ENCODE data around the gene ZFP1. TPM values are rescaled to one million over a fixed set of nuclear protein-coding genes. Genes with fewer than 3 reads are reported as not detected.
"Not testable (repeated sequence)": the region's sequence is repeated elsewhere in the genome, so short reads cannot be mapped to it uniquely, and the experiment has no call there.

ZFP1 gene
- polyA plus RNA-seq, 3 donors, result 19.3 to 23.3 (median 22.8) TPM

- DNase-seq, result no peak
These were observed 36.8 kb upstream of the ZFP1 start for GRCh38 chr16:75111514-75111940.

GRCh38 chr16:75111961-75112733 lies 36.2 kb upstream of the ZFP1 start:
- no peak for DNase-seq

GRCh38 chr16:75112734-75113491 lies 35.4 kb upstream of the ZFP1 start:
- no peak for DNase-seq

- DNase-seq, result no peak
These were observed 34.7 kb upstream of the ZFP1 start for GRCh38 chr16:75113541-75114121.

- no peak for DNase-seq
These were observed 34.0 kb upstream of the ZFP1 start for GRCh38 chr16:75114179-75114945.

GRCh38 chr16:75114946-75115825 lies 33.1 kb upstream of the ZFP1 start:
- DNase-seq, result no peak

- DNase-seq, result no peak
These were observed 32.0 kb upstream of the ZFP1 start, which contains the start of gene LDHD for GRCh38 chr16:75116081-75116910. Gene LDHD (minus strand): TSS chr16:75116780. CDS start chr16:75116720, 60 bp downstream.

- no peak for DNase-seq
These were observed 31.4 kb upstream of the ZFP1 start for GRCh38 chr16:75116911-75117245.

- no peak for DNase-seq
These were observed 29.3 kb upstream of the ZFP1 start for GRCh38 chr16:75118943-75119539.

- DNase-seq, result no peak
These were observed 28.1 kb upstream of the ZFP1 start for GRCh38 chr16:75120253-75120652.

GRCh38 chr16:75121949-75122568 lies 26.3 kb upstream of the ZFP1 start:
- no peak for DNase-seq

- DNase-seq, result no peak
These were observed 25.7 kb upstream of the ZFP1 start for GRCh38 chr16:75122609-75123008.

- no peak for DNase-seq
These were observed 20.5 kb upstream of the ZFP1 start for GRCh38 chr16:75127713-75128415.

- DNase-seq, result not testable (repeated sequence)
These were observed 18.7 kb upstream of the ZFP1 start for GRCh38 chr16:75129421-75130149.

GRCh38 chr16:75130150-75130771 lies 18.1 kb upstream of the ZFP1 start:
- no peak for DNase-seq

GRCh38 chr16:75131081-75131480 lies 17.2 kb upstream of the ZFP1 start:
- DNase-seq, result no peak

- no peak for DNase-seq
These were observed 10.1 kb upstream of the ZFP1 start for GRCh38 chr16:75138233-75138632.

Measured in renal pelvis (tissue), 4 donors.